ENCODE measurements around the gene GALNTL6. TPM values are rescaled to one million over a fixed set of nuclear protein-coding genes. Genes with fewer than 3 reads are reported as not detected.

The GALNTL6 gene
- total and polyA plus RNA-seq, 2 donors (not counting 1 experiment from before 2014, with no cell fraction given), result not detected

GRCh38 chr4:172819353-172819752, 1006.1 kb downstream of the GALNTL6 start:
- no peak overlapping the region for H2AFZ ChIP-seq (ENCODE audit: low read length)
- no peaks in the 10 kb centered on the region for H3K36me3 ChIP-seq (ENCODE audit: control insufficient read depth, insufficient read depth, low read length)
- no peak overlapping the region for H3K4me3 ChIP-seq (replicated peaks in 1 of 4; ENCODE audit: control extremely low read depth in 1 of 4, insufficient read depth in 1 of 4, low read depth in 3 of 4, low read length in 4 of 4)
- no peak overlapping the region for H3K27ac ChIP-seq (ENCODE audit: insufficient read depth, low read length)
- no peaks in the 10 kb centered on the region for H3K27me3 ChIP-seq (ENCODE audit: control insufficient read depth, insufficient read depth, low read length)
- no peak overlapping the region for H3K4me2 ChIP-seq (ENCODE audit: extremely low read depth, insufficient read depth, low read length)
- H3K9ac ChIP-seq (ENCODE audit: insufficient read depth, low read length), result no peak overlapping the region
- DNase-seq (ENCODE audit: low read depth in 2 of 2), result no peak
- TF ChIP-seq EZH2 (IDR thresholded peaks at IDR 0.05; ENCODE audit: low read length, missing control alignments), result no peak
- TF ChIP-seq CTCF (conservative IDR thresholded peaks at IDR 0.05 in 1 of 2, IDR thresholded peaks at IDR 0.05 in 1 of 2; ENCODE audit: low read depth in 1 of 2, low read length in 2 of 2), result no peak
- no peaks in the 10 kb centered on the region for H3K9me3 ChIP-seq (ENCODE audit: control insufficient read depth, insufficient read depth, low read depth, low read length)
- no peaks in the 10 kb centered on the region for H3K79me2 ChIP-seq (ENCODE audit: control insufficient read depth, insufficient read depth, low read length)
- H4K20me1 ChIP-seq (ENCODE audit: control insufficient read depth, extremely low read depth, insufficient read depth, low read length), result no peaks in the 10 kb centered on the region
- no peaks in the 10 kb centered on the region for H3K4me1 ChIP-seq (ENCODE audit: control insufficient read depth, extremely low read depth, insufficient read depth, low read length)

- no peak overlapping the region for H3K27ac ChIP-seq (ENCODE audit: insufficient read depth, low read length)
- H3K4me1 ChIP-seq (ENCODE audit: control insufficient read depth, extremely low read depth, insufficient read depth, low read length), result no peaks in the 10 kb centered on the region
- H3K4me2 ChIP-seq (ENCODE audit: extremely low read depth, insufficient read depth, low read length), result no peak overlapping the region
- no peaks in the 10 kb centered on the region for H4K20me1 ChIP-seq (ENCODE audit: control insufficient read depth, extremely low read depth, insufficient read depth, low read length)
- no peak overlapping the region for H3K4me3 ChIP-seq (replicated peaks in 1 of 4; ENCODE audit: control extremely low read depth in 1 of 4, insufficient read depth in 1 of 4, low read depth in 3 of 4, low read length in 4 of 4)
- no peak overlapping the region for H2AFZ ChIP-seq (ENCODE audit: low read length)
- H3K79me2 ChIP-seq (ENCODE audit: control insufficient read depth, insufficient read depth, low read length), result no peaks in the 10 kb centered on the region
- H3K9me3 ChIP-seq (ENCODE audit: control insufficient read depth, insufficient read depth, low read depth, low read length), result no peaks in the 10 kb centered on the region
- no peaks in the 10 kb centered on the region for H3K36me3 ChIP-seq (ENCODE audit: control insufficient read depth, insufficient read depth, low read length)
- H3K27me3 ChIP-seq (ENCODE audit: control insufficient read depth, insufficient read depth, low read length), result no peaks in the 10 kb centered on the region
- TF ChIP-seq EZH2 (IDR thresholded peaks at IDR 0.05; ENCODE audit: low read length, missing control alignments), result no peak
- TF ChIP-seq CTCF (conservative IDR thresholded peaks at IDR 0.05 in 1 of 2, IDR thresholded peaks at IDR 0.05 in 1 of 2; ENCODE audit: low read depth in 1 of 2, low read length in 2 of 2), result no peak
- no peak overlapping the region for H3K9ac ChIP-seq (ENCODE audit: insufficient read depth, low read length)
- DNase-seq (ENCODE audit: low read depth in 2 of 2), result no peak
Observed at GRCh38 chr4:172822331-172822730, 1009.1 kb downstream of the GALNTL6 start.

DNA sequence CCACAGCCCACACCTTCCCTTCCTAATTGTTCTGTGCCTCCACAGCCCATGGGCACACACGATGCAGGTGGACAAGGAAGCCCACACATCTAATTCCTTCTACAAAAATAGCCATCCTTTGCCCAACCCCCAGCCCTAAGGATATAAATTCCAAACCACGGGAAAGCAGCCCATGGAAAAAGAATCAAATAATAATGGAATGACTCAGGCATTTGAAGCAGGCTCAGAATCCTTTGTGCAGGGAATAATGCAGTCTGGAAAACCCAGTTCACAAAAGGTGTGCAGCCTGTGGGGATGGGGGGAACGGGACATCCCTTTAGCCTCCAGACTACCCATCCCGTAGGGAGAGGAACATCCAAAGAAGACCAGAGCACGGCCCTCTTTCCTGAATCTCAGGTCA, 1013.1 kb downstream of the GALNTL6 start:
- DNase-seq (ENCODE audit: low read depth in 2 of 2), result peak in 1 of 2 donors; percentile 57
- Histone ChIP-seq H3K4me2 (ENCODE audit: extremely low read depth, insufficient read depth, low read length) (no peak overlapping the region), H3K9me3 (ENCODE audit: control insufficient read depth, insufficient read depth, low read depth, low read length) (no peaks in the 10 kb centered on the region), H3K9ac (ENCODE audit: insufficient read depth, low read length) (no peak overlapping the region), H4K20me1 (ENCODE audit: control insufficient read depth, extremely low read depth, insufficient read depth, low read length) (no peaks in the 10 kb centered on the region), H3K79me2 (ENCODE audit: control insufficient read depth, insufficient read depth, low read length) (no peaks in the 10 kb centered on the region), H3K4me1 (ENCODE audit: control insufficient read depth, extremely low read depth, insufficient read depth, low read length) (no peaks in the 10 kb centered on the region), H3K27me3 (ENCODE audit: control insufficient read depth, insufficient read depth, low read length) (no peaks in the 10 kb centered on the region), H3K36me3 (ENCODE audit: control insufficient read depth, insufficient read depth, low read length) (no peaks in the 10 kb centered on the region), H3K27ac (ENCODE audit: insufficient read depth, low read length) (no peak overlapping the region), H2AFZ (ENCODE audit: low read length) (no peak overlapping the region), H3K4me3 (replicated peaks in 1 of 4; ENCODE audit: control extremely low read depth in 1 of 4, insufficient read depth in 1 of 4, low read depth in 3 of 4, low read length in 4 of 4) (no peak overlapping the region)
- no peak for TF ChIP-seq EZH2 (IDR thresholded peaks at IDR 0.05; ENCODE audit: low read length, missing control alignments)
- no peak for TF ChIP-seq CTCF (conservative IDR thresholded peaks at IDR 0.05 in 1 of 2, IDR thresholded peaks at IDR 0.05 in 1 of 2; ENCODE audit: low read depth in 1 of 2, low read length in 2 of 2)
